CD14-positive monocyte (primary cell): ENCODE data around the gene PAQR6. TPM values are rescaled to one million over a fixed set of nuclear protein-coding genes. Genes with fewer than 3 reads are reported as not detected.

Experiments
- DNase-seq, 3 donors: peaks; one replicate each; pipeline ENCODE4 v3.0.0-alpha.2; 2011 to 2022
- H2AFZ ChIP-seq: 2 replicates; pipeline ENCODE4 v1.6.0; 2012; ENCODE audit warnings: mild to moderate bottlenecking, low read depth, low read length, inconsistent platforms; ENCODE audit not compliant: insufficient read depth, poor library complexity, severe bottlenecking
- H3K27ac ChIP-seq, 2 donors: 1 replicate in 1 of 2; 2 replicates in 1 of 2; pipeline ENCODE4 v1.5.1; 2012 to 2013; ENCODE audit warnings: low read length in 2 of 2, control low read depth in 1 of 2, inconsistent platforms in 1 of 2, low read depth in 1 of 2, mild to moderate bottlenecking in 1 of 2
- H3K27me3 ChIP-seq, 2 donors: one replicate each; pipeline versions ENCODE4 v1.6.0 to v1.6.1; 2011 to 2013; ENCODE audit warnings: low read length in 2 of 2; ENCODE audit not compliant: control insufficient read depth in 2 of 2, insufficient read depth in 2 of 2
- H3K36me3 ChIP-seq, 2 donors: replicated peaks in 1 of 2; 1 replicate in 1 of 2; 2 replicates in 1 of 2; pipeline versions ENCODE4 v1.5.1 to v1.6.1; 2012 to 2013; ENCODE audit warnings: low read length in 2 of 2, control low read depth in 1 of 2, inconsistent platforms in 1 of 2, mild to moderate bottlenecking in 1 of 2; ENCODE audit not compliant: insufficient read depth in 2 of 2, control insufficient read depth in 1 of 2
- H3K4me1 ChIP-seq, 2 donors: 1 replicate in 1 of 2; 2 replicates in 1 of 2; pipeline versions ENCODE4 v1.5.1 to v1.6.1; 2012 to 2013; ENCODE audit warnings: low read length in 2 of 2, control low read depth in 1 of 2, inconsistent platforms in 1 of 2, mild to moderate bottlenecking in 1 of 2, moderate library complexity in 1 of 2; ENCODE audit not compliant: insufficient read depth in 2 of 2, control insufficient read depth in 1 of 2
- H3K4me2 ChIP-seq: replicated peaks from 2 replicates; pipeline ENCODE3; 2012; ENCODE audit warnings: low read length, moderate library complexity, mild to moderate bottlenecking; ENCODE audit not compliant: poor library complexity, severe bottlenecking; ENCODE audit errors: extremely low read depth
- H3K4me3 ChIP-seq, 3 experiments: fragments of 200-600 bp in 1 of 3; sonication (generic) in 1 of 3; replicated peaks in 1 of 3; 1 replicate in 2 of 3; 2 replicates in 1 of 3; pipeline ENCODE4 v1.5.1; 2011 to 2013; ENCODE audit warnings: low read length in 3 of 3, mild to moderate bottlenecking in 3 of 3, control low read depth in 2 of 3, low read depth in 2 of 3, inconsistent platforms in 1 of 3, moderate library complexity in 1 of 3
- H3K79me2 ChIP-seq: 2 replicates; pipeline ENCODE4 v1.6.0; 2012; ENCODE audit warnings: mild to moderate bottlenecking, control low read depth, inconsistent platforms, low read length, moderate library complexity; ENCODE audit not compliant: insufficient read depth
- H3K9ac ChIP-seq: 2 replicates; pipeline ENCODE4 v1.6.0; 2017; ENCODE audit warnings: low read length, mild to moderate bottlenecking; ENCODE audit not compliant: insufficient read depth, poor library complexity, severe bottlenecking
- H3K9me3 ChIP-seq, 2 donors: replicated peaks in 1 of 2; 1 replicate in 1 of 2; 2 replicates in 1 of 2; pipeline versions ENCODE4 v1.5.1 to v1.6.1; 2012 to 2013; ENCODE audit warnings: low read length in 2 of 2, control low read depth in 1 of 2; ENCODE audit not compliant: control insufficient read depth in 1 of 2, insufficient read depth in 1 of 2
- H4K20me1 ChIP-seq: 2 replicates; pipeline ENCODE4 v1.6.0; 2012; ENCODE audit warnings: mild to moderate bottlenecking, low read length, control low read depth, moderate library complexity; ENCODE audit not compliant: insufficient read depth
- H3K27ac Mint-ChIP-seq, 7 donors: one replicate each; pipeline ENCODE4 v1.8.0; 2020; ENCODE audit warnings: mild to moderate bottlenecking in 7 of 7, mixed read lengths in 7 of 7, moderate library complexity in 6 of 7, inconsistent platforms in 2 of 7
- H3K27me3 Mint-ChIP-seq, 3 donors: one replicate each; pipeline ENCODE4 v1.8.0; 2021 to 2022; ENCODE audit warnings: low read depth in 3 of 3, mild to moderate bottlenecking in 3 of 3, mixed read lengths in 3 of 3, moderate library complexity in 3 of 3, inconsistent platforms in 1 of 3
- H3K36me3 Mint-ChIP-seq, 2 donors: one replicate each; pipeline ENCODE4 v1.8.0; 2020; ENCODE audit warnings: mixed read lengths in 2 of 2, inconsistent platforms in 1 of 2, mild to moderate bottlenecking in 1 of 2
- H3K4me1 Mint-ChIP-seq: one replicate; pipeline ENCODE4 v1.8.0; 2020; ENCODE audit warnings: mild to moderate bottlenecking, mixed read lengths
- H3K4me3 Mint-ChIP-seq, 2 donors: one replicate each; pipeline ENCODE4 v1.8.0; 2020; ENCODE audit warnings: mild to moderate bottlenecking in 2 of 2, mixed read lengths in 2 of 2, moderate library complexity in 1 of 2
- H3K9me3 Mint-ChIP-seq, 7 donors: one replicate each; pipeline ENCODE4 v1.8.0; 2020 to 2022; ENCODE audit warnings: mixed read lengths in 7 of 7, mild to moderate bottlenecking in 6 of 7, moderate library complexity in 6 of 7, inconsistent platforms in 2 of 7
- WGBS: methylation state at CpG from one replicate; pipeline ENCODE4 v1.1.5; 2013; ENCODE audit warnings: missing lambda C conversion rate; ENCODE audit not compliant: insufficient coverage; 5-methylcytosine and 5-hydroxymethylcytosine counted together
- intact Hi-C, 2 donors: fragments of 100-400 bp; cut with micrococcal nuclease; formaldehyde crosslinking; loops; one replicate each; pipeline versions ENCODE4 v1.15.0 to v1.15.1; 2023
- polyA plus RNA-seq, 3 donors: library from polyadenylated mRNA; depleted of rRNA in 1 of 3; unstranded in 2 of 3; stranded (reverse) in 1 of 3; fragments of 300-500 nt in 2 of 3; fragments of >200 nt in 1 of 3; fragmentation: Illumina TruSeq in 2 of 3; gene quantifications; 1 replicate in 2 of 3; 2 replicates in 1 of 3; pipeline ENCODE4 v1.2.3, GENCODE V29; 2012 to 2021
- TF ChIP-seq, protein P1 (sequence below): fragments of 200-600 bp; IDR thresholded peaks from one replicate; pipeline ENCODE4 v1.8.0; 2022; ENCODE audit warnings: antibody characterized with exemption, mild to moderate bottlenecking

PAQR6 gene
- polyA plus RNA-seq, 3 donors = 7.7 TPM; not detected in 2

- DNase-seq = no peak
- Histone ChIP-seq H3K36me3 (peaks cover 56 to 58% of the 10 kb centered on the region in 2 donors), H3K9me3 (peaks cover 0 to 12% of the 10 kb centered on the region in 2 donors), H3K27me3 (peaks cover 10 to 26% of the 10 kb centered on the region in 2 donors), H2AFZ (no peak overlapping the region), H3K27ac (no peak overlapping the region), H4K20me1 (peaks cover 63% of the 10 kb centered on the region), H3K9ac (no peak overlapping the region), H3K4me2 (no peak overlapping the region), H3K79me2 (no peaks in the 10 kb centered on the region), H3K4me3 (no peak overlapping the region), H3K4me1 (peaks cover 9 to 14% of the 10 kb centered on the region in 2 donors)
- Mint-ChIP-seq H3K4me1 (peaks cover 14% of the 10 kb centered on the region), H3K4me3 (peak overlapping the region in 1 of 2 donors; percentile 45), H3K27ac (peak overlapping the region in 1 of 7 donors; percentile 18), H3K36me3 (peaks cover 51 to 62% of the 10 kb centered on the region in 2 donors), H3K27me3 (peaks cover 21 to 30% (median 26%) of the 10 kb centered on the region in 3 donors), H3K9me3 (peaks cover 0 to 9% (median 0%) of the 10 kb centered on the region in 7 donors)
- TF ChIP-seq, protein P1, sequence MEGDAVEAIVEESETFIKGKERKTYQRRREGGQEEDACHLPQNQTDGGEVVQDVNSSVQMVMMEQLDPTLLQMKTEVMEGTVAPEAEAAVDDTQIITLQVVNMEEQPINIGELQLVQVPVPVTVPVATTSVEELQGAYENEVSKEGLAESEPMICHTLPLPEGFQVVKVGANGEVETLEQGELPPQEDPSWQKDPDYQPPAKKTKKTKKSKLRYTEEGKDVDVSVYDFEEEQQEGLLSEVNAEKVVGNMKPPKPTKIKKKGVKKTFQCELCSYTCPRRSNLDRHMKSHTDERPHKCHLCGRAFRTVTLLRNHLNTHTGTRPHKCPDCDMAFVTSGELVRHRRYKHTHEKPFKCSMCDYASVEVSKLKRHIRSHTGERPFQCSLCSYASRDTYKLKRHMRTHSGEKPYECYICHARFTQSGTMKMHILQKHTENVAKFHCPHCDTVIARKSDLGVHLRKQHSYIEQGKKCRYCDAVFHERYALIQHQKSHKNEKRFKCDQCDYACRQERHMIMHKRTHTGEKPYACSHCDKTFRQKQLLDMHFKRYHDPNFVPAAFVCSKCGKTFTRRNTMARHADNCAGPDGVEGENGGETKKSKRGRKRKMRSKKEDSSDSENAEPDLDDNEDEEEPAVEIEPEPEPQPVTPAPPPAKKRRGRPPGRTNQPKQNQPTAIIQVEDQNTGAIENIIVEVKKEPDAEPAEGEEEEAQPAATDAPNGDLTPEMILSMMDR = no peak
- intact Hi-C loops = no loop called here
- WGBS = 63% methylated on average over 1 of the region's 5 CpGs
These were observed 1.7 kb upstream of the PAQR6 start for GRCh38 chr1:156249593-156249992.

GRCh38 chr1:156248323-156248683, 447 bp upstream of the PAQR6 start:
- H3K9me3 Mint-ChIP-seq = peaks cover 0 to 9% (median 0%) of the 10 kb centered on the region in 7 donors
- peaks cover 44 to 50% of the 10 kb centered on the region in 2 donors for H3K36me3 Mint-ChIP-seq
- peaks cover 10 to 31% of the 10 kb centered on the region in 2 donors for H3K27me3 ChIP-seq
- H3K4me3 ChIP-seq = no peak overlapping the region
- intact Hi-C loops = no loop called here
- H3K27ac ChIP-seq = no peak overlapping the region
- H3K9ac ChIP-seq = no peak overlapping the region
- H3K4me1 ChIP-seq = peaks cover 9 to 14% of the 10 kb centered on the region in 2 donors
- H3K27ac Mint-ChIP-seq = peak overlapping the region in 1 of 7 donors; percentile 30
- peaks cover 14% of the 10 kb centered on the region for H3K4me1 Mint-ChIP-seq
- H3K4me3 Mint-ChIP-seq = no peak overlapping the region
- peaks cover 51% of the 10 kb centered on the region for H4K20me1 ChIP-seq
- H3K4me2 ChIP-seq = no peak overlapping the region
- no peak overlapping the region for H2AFZ ChIP-seq
- DNase-seq = no peak
- WGBS = no CpG with 5 or more reads among the region's 4 CpGs
- H3K79me2 ChIP-seq = no peaks in the 10 kb centered on the region
- peaks cover 0 to 12% of the 10 kb centered on the region in 2 donors for H3K9me3 ChIP-seq
- H3K36me3 ChIP-seq = peaks cover 44 to 45% of the 10 kb centered on the region in 2 donors
- TF ChIP-seq, protein P1 = no peak
- peaks cover 21 to 37% (median 34%) of the 10 kb centered on the region in 3 donors for H3K27me3 Mint-ChIP-seq
